Hepatocyte (in vitro differentiated cells): ENCODE measurements around the gene KLHL18. TPM values are rescaled to one million over a fixed set of nuclear protein-coding genes. Genes with fewer than 3 reads are reported as not detected.

Source experiments
- DNase-seq: peaks from one replicate; pipeline ENCODE4 v3.0.0-alpha.2; 2016; ENCODE audit warnings: low spot score
- H2AFZ ChIP-seq: fragments of 200-600 bp; sonication (generic); 2 replicates; pipeline ENCODE4 v1.6.0; 2016; ENCODE audit warnings: antibody characterized with exemption, mild to moderate bottlenecking
- H3K27ac ChIP-seq: fragments of 200-600 bp; sonication (generic); 2 replicates; pipeline ENCODE4 v1.5.1; 2016; ENCODE audit warnings: mild to moderate bottlenecking
- H3K27me3 ChIP-seq: fragments of 200-600 bp; sonication (generic); 2 replicates; pipeline ENCODE4 v1.6.1; 2016
- H3K36me3 ChIP-seq: fragments of 200-600 bp; sonication (generic); replicated peaks from 2 replicates; pipeline ENCODE4 v1.5.1; 2016; ENCODE audit warnings: low read depth; ENCODE audit not compliant: insufficient read depth
- H3K4me1 ChIP-seq: fragments of 200-600 bp; sonication (generic); 2 replicates; pipeline ENCODE4 v1.5.1; 2016; ENCODE audit warnings: mild to moderate bottlenecking, moderate library complexity; ENCODE audit not compliant: insufficient read depth
- H3K4me2 ChIP-seq: fragments of 200-600 bp; sonication (generic); 2 replicates; pipeline ENCODE4 v1.6.0; 2016
- H3K4me3 ChIP-seq: fragments of 200-600 bp; sonication (generic); 2 replicates; pipeline ENCODE4 v1.5.1; 2016; ENCODE audit warnings: mild to moderate bottlenecking
- H3K79me2 ChIP-seq: fragments of 200-600 bp; sonication (generic); 2 replicates; pipeline ENCODE4 v1.6.0; 2017; ENCODE audit warnings: mild to moderate bottlenecking
- H3K9me2 ChIP-seq: fragments of 200-600 bp; sonication (generic); replicated peaks from 2 replicates; pipeline ENCODE4 v1.6.0; 2017; ENCODE audit warnings: mild to moderate bottlenecking; ENCODE audit not compliant: insufficient read depth
- H3K9me3 ChIP-seq: fragments of 200-600 bp; sonication (generic); 2 replicates; pipeline ENCODE4 v1.5.1; 2016; ENCODE audit warnings: low read depth, mild to moderate bottlenecking
- H4K20me1 ChIP-seq: fragments of 200-600 bp; sonication (generic); 2 replicates; pipeline ENCODE4 v1.6.0; 2016; ENCODE audit warnings: mild to moderate bottlenecking; ENCODE audit not compliant: insufficient read depth, poor library complexity, severe bottlenecking
- EZH2 ChIP-seq: fragments of 200-600 bp; sonication (generic); IDR thresholded peaks from 2 replicates; pipeline ENCODE4 v1.6.1; 2016; ENCODE audit warnings: antibody characterized with exemption, mild to moderate bottlenecking, borderline replicate concordance
- EZH2phosphoT487 ChIP-seq: fragments of 200-600 bp; sonication (generic); IDR thresholded peaks from one replicate; pipeline ENCODE4 v1.6.1; 2018; ENCODE audit warnings: antibody characterized with exemption, mild to moderate bottlenecking, low read depth, moderate library complexity; ENCODE audit not compliant: unreplicated experiment, severe bottlenecking
- WGBS: methylation state at CpG from one replicate; pipeline ENCODE4 v1.1.6; 2016; ENCODE audit warnings: low lambda C conversion rate; ENCODE audit errors: missing lambda C conversion rate; 5-methylcytosine and 5-hydroxymethylcytosine counted together
- polyA plus RNA-seq: library from polyadenylated mRNA; unstranded; fragments of >200 nt; fragmentation: Nextera tagmentation; extraction: Ambion mirVana; gene quantifications from 2 replicates; pipeline ENCODE4 v1.2.1, GENCODE V29; 2016
- total RNA-seq: library from RNA; depleted of rRNA; stranded (reverse); fragments of >200 nt; gene quantifications from 2 replicates; pipeline ENCODE4 v1.2.3, GENCODE V29; 2014
- TF ChIP-seq, protein P1 (sequence below): fragments of 200-600 bp; sonication (generic); IDR thresholded peaks from 2 replicates; pipeline ENCODE4 v1.5.1; 2016; ENCODE audit warnings: antibody characterized with exemption, mild to moderate bottlenecking; ENCODE audit not compliant: poor library complexity

KLHL18 gene
- total and polyA plus RNA-seq, 2 experiments from 2014 or later: 11.6 to 13.6 TPM

- H3K36me3 ChIP-seq: no peaks in the 10 kb centered on the region
- DNase-seq: no peak
- H4K20me1 ChIP-seq: peaks cover 25% of the 10 kb centered on the region
- peak overlapping the region; percentile 90 for H3K4me2 ChIP-seq
- H3K9me3 ChIP-seq: no peaks in the 10 kb centered on the region
- H3K27me3 ChIP-seq: no peaks in the 10 kb centered on the region
- H3K4me1 ChIP-seq: peaks cover 27% of the 10 kb centered on the region
- peak overlapping the region; percentile 31 for H3K4me3 ChIP-seq
- H3K27ac ChIP-seq: peak overlapping the region; percentile 98
- H2AFZ ChIP-seq: peak overlapping the region; percentile 38
- 10% methylated on average over 22 of the region's 23 CpGs for WGBS
- TF ChIP-seq, protein P1, sequence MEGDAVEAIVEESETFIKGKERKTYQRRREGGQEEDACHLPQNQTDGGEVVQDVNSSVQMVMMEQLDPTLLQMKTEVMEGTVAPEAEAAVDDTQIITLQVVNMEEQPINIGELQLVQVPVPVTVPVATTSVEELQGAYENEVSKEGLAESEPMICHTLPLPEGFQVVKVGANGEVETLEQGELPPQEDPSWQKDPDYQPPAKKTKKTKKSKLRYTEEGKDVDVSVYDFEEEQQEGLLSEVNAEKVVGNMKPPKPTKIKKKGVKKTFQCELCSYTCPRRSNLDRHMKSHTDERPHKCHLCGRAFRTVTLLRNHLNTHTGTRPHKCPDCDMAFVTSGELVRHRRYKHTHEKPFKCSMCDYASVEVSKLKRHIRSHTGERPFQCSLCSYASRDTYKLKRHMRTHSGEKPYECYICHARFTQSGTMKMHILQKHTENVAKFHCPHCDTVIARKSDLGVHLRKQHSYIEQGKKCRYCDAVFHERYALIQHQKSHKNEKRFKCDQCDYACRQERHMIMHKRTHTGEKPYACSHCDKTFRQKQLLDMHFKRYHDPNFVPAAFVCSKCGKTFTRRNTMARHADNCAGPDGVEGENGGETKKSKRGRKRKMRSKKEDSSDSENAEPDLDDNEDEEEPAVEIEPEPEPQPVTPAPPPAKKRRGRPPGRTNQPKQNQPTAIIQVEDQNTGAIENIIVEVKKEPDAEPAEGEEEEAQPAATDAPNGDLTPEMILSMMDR: no peak
- TF ChIP-seq EZH2phosphoT487: no peak
- H3K9me2 ChIP-seq: no peaks in the 10 kb centered on the region
- peaks cover 56% of the 10 kb centered on the region for H3K79me2 ChIP-seq
Measured at GRCh38 chr3:47380026-47380600, 97.4 kb downstream of the KLHL18 start.

DNA sequence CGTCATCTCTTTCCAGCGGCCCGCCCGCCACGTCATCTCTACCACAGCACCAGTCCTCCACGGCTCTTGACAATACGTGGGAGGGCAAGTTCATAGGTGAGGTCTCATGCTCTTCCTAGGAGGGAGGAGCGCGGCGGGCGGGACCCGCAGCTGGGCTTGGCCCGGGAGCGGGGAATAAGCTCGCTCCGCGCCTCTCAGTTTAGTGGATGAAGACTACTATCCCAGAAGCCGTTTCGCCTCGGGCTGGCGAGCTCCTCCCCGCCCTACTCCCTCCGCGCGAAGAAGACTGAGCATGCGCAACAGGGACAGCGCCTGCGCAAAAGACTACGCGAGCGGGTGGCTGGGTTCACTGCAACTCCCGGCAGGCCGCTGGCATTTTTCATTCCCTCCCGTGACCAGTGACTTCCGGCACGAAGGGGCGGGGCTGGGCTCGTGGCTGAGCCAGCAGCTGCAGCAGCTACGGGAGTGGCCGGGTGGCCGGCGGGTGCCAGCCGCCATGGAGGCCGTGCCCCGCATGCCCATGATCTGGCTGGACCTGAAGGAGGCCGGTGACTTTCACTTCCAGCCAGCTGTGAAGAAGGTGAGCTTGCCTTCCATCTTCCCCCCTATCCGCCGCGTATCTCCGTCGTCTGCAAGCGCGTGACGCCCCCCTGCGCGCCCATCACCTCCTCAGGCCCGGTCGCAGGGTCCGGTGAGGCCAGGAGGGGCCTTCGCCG, 98.0 kb downstream of the KLHL18 start, which contains the start of gene PTPN23:
TSS of gene PTPN23 (plus strand) at position 421 of the 716 bp plus-strand sequence. CDS start at position 497, 76 bp downstream.
- H3K27me3 ChIP-seq: no peaks in the 10 kb centered on the region
- WGBS: 0% methylated on average over 58 of the region's 61 CpGs
- H3K4me1 ChIP-seq: peaks cover 32% of the 10 kb centered on the region

DNA sequence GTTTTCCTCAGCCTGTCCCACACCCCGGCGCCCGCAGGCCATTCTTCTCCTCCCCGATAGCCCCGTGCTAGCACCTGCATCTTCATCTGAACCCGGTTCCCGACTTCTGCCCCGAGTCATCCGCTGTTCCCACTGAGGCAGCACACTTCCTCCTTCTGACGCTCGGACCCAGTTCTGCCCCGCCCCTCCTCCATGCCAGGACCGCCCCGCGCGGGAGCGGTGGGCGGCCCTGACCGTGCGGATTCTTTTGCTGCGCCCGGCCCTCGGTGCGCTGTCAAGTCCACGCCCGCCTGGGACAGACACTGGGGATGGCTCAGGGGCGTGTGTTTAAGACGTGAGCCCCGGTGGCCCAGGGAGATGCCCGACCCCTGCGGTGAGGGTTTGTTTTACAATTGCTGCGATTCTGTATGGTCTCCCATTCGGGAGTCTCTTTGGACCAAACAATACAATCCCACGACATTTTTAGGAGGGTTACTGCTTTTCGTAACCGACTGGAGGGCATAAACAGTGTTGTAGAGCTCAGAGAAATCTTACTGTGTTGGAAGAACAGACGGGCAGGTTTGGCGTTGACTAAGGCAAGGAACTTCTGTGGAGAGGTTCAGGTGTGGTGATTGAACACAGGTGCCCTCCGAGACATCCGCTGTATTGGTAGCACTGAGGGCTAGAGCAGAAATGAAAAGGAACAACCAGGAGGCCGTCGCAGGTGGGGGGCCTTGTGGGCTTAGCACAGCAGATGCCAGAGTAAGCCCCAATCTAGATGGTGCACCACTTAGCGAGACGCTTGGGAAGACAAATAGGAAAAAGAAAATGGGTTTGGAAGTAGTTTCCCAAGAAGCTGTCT, 98.8 kb downstream of the KLHL18 start:
- Histone ChIP-seq H3K9me2 (no peaks in the 10 kb centered on the region), H3K36me3 (no peaks in the 10 kb centered on the region), H3K4me1 (peaks cover 32% of the 10 kb centered on the region), H3K79me2 (peaks cover 69% of the 10 kb centered on the region), H3K4me2 (peak overlapping the region; percentile 98), H3K27me3 (no peaks in the 10 kb centered on the region), H2AFZ (peak overlapping the region; percentile 41), H3K9me3 (no peaks in the 10 kb centered on the region), H4K20me1 (peaks cover 39% of the 10 kb centered on the region), H3K4me3 (peak overlapping the region; percentile 65), H3K27ac (peak overlapping the region; percentile 98)
- DNase-seq: peak; percentile 96
- 7% methylated on average over 39 of the region's 44 CpGs for WGBS
- TF ChIP-seq, protein P1: no peak
- no peak for TF ChIP-seq EZH2
- no peak for TF ChIP-seq EZH2phosphoT487

More for the DNA sequence above, 98.0 kb downstream of the KLHL18 start, which contains the start of gene PTPN23:
- Histone ChIP-seq H3K4me2 (peak within 1 kb of the TSS; percentile 98), H3K27ac (peak within 1 kb of the TSS; percentile 98), H4K20me1 (peaks cover 32% of the 10 kb centered on the region), H3K36me3 (no peaks in the 10 kb centered on the region), H3K9me3 (no peaks in the 10 kb centered on the region), H3K79me2 (peaks cover 62% of the 10 kb centered on the region), H3K9me2 (no peaks in the 10 kb centered on the region), H2AFZ (peak within 1 kb of the TSS; percentile 41), H3K4me3 (peak within 1 kb of the TSS; percentile 65)
- peak; percentile 100 for DNase-seq
- TF ChIP-seq EZH2phosphoT487: no peak
- TF ChIP-seq, protein P1: no peak
- no peak for TF ChIP-seq EZH2
